Measurements from ENCODE around the gene STAP1. TPM values are rescaled to one million over a fixed set of nuclear protein-coding genes. Genes with fewer than 3 reads are reported as not detected.

Gene STAP1
- total RNA-seq, 1 experiment from 2014 or later = not detected

DNA sequence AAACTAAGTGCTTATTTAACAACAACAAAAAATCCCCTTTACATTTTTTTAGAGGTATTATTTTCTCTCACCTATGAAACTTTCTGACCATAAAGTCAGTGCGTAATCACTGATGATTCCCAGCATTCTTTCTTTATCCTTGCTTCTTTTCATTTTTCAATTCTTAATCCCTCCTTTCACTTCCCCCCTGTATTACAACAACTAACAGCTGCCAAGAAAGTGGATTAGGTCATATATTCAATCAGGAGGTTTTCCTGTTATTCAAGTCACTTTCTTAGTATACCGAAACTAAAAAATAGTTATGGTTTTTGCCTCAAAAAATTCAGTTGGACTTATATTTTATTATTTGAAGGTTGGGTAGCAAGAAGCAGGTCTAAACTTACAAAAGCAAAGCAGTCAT is 2.1 kb upstream of the STAP1 start:
- DNase-seq (ENCODE audit: low spot score) = no peak

DNA sequence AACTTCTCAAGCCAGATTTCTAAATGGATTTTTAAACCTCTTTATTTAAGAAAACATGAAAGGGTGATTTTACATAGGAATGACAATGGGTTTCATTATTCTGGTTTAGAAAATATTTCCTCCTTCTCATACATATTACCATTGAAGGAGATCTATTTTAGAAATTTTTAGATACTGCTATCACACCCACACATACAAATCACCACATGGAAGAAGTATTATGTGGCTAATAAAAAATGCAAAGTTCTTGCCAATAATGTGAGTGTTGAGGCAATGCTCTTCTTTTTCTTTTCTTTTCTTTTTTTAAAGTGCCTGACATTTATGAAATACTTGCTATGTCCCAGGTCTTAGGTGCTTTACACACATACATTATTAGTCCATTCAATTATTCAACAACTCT is 6.8 kb downstream of the STAP1 start:
- no peak for DNase-seq (ENCODE audit: low spot score)

DNA sequence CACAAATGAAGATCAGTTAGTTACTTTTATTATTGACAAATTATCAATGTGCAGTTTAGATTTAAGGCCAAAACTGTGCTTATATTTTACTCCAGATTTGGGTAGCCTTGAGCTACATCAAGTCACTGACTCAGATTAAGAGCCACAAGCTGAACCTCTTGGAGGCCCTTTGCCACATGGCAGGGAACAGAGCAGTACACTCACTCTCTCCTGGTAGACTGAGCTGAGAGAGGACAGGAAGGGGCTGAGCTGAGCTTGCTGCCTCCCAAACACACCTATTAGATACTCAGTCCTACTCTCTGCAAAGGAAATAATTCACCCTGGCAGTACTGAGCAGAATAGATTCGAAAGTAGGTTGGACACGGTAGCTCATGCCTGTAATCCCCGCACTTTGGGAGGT is 7.8 kb downstream of the STAP1 start:
- no peak for DNase-seq (ENCODE audit: low spot score)

DNA sequence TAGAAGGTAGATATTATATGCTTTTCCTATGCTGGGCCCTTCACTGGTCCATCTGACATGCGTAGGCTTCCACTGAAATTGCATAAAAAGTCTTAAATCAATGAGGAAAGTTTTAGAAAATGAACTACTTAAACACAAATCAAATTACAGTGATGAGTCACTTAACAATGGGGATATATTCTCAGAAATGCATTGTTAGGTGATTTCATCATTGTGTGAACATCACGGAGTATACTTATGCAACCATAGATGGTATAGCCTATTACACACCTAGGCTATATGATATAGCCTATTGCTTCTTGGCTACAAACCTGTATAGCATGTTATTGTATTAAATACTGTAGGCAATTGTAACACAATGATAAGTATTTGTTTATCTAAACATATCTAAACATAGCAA is 10.3 kb downstream of the STAP1 start:
- DNase-seq (ENCODE audit: low spot score) = no peak

DNA sequence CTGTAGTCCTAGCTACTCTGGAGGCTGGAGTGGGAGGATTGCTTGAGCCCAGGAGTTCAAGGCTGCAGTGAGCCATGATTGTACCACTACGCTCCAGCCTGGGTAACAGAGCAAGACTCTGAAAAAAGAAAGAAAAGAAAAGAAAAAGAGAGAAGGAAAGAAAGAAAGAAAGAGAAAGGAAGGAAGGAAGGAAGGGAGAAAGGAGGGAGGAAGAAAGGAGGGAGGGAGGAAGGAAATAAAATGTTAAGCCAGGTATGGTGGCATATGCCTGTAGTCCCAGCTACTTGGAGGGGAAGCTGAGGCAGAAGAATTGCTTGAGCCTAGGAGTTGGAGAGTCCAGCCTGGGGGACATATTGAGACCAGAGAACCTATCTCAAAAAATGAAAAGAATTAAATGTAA is 12.0 kb downstream of the STAP1 start:
- DNase-seq (ENCODE audit: low spot score) = no peak

DNA sequence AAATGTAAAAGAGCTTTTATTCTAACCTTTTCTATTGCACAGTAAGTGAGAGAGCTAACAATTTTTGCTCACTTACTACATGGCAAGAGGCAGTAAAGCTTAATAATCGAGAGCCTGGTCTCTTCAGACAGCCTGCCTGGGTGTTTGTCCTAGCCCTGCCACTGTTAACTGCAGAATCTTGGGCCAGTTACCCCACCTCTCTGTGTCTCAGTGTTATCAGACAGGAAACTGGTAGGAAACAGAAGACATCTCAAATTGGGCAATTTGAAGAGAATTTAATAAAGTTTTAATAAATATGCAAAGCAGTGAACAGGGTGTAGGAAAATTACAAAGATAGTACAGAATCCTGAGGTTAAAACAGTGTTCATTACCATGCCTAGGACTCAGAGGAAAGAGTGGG is 13.4 kb downstream of the STAP1 start:
- no peak for DNase-seq (ENCODE audit: low spot score)

DNA sequence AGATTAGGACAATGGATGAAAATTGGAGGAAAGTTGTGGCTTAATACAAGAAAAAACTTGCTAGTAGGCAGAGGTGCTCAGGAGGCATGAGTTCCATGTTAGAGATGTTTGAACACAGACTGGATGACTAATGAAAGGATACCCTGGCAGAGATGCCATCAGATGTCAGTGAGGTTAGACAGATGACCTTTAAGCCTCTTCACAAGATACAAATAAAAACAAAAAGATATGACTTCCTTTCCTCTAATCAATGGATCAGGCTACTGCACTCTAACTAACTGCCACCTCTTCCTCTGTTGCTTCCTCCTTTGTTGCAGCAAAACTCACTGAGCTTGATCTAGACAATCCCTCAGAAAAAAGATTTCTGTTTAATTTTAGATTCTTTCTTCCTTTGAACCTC is 14.7 kb downstream of the STAP1 start:
- DNase-seq (ENCODE audit: low spot score) = no peak

DNA sequence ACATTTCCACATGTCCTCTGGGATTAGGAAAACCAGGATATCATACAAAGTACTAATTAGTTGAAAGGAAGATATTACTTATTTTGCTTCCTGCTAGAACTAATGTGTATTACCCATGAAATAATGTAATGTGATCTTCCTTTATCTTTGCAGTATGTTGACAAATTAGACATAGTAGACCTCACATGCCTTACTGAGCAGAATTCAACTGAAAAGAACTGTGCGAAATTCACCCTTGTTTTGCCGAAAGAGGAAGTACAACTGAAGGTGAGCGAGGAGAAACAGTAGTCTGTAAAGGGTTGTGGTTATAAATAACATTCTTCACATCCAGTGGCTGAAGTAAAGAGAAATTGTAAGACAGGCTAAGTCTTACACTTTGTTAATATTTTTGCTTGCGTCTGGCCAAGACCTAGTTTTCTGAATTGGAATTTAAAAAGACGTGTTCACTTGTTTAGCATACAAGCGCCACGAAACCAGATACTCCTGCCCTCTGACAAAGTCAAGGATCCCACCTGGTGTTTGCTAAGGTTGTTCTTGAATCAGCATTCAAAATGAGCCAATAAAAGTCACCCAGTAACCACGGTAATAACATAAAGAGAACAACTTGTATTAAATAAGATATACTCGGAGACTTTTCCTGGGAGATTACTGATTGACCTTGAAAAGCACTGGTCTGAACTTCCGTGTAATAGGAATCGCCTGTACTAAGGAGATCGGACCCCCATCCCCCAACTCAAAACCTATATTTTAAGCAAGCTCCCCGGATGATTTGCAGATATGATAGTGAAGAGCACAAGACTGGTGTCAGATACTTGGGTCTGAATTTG is 16.9 kb downstream of the STAP1 start:
- no peak for DNase-seq (ENCODE audit: low spot score)

DNA sequence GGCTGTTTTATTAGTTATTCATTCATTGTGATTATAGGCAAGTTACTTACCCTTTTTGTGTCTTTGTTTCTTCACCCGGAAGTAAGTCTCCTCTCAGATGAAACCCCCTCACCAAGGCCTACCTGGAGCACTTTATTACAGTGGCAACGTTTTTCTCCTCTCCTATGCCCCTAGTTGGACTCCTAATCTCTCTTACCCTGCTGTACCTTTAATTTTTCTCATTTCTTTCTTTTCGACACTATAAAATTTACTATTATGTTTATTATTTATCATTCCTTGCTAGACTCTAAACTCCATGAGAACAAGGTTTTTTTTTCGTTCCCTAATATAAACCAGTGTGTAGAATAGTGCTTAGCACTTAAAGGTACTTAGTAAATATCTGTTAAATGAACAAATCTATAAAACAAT is 17.5 kb downstream of the STAP1 start:
- no peak for DNase-seq (ENCODE audit: low spot score)

DNA sequence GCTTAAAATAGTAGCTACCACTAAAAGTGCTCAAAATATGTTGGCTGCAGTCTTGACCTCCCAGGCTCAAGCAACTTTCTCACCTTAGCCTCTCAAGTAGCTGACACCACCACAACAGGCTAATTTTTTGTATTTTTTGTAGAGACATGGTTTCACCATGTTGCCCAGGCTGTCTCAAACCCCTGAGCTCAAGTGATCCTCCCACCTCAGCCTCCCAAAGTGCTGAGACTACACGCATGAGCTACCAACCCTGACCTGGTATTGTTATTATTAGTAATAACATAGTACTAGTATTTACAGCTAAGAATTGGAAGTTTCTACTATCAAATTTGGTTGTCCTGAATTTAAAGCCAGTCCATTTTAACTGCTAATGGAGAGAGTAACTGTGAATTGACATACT is 18.0 kb downstream of the STAP1 start:
- DNase-seq (ENCODE audit: low spot score) = no peak

DNA sequence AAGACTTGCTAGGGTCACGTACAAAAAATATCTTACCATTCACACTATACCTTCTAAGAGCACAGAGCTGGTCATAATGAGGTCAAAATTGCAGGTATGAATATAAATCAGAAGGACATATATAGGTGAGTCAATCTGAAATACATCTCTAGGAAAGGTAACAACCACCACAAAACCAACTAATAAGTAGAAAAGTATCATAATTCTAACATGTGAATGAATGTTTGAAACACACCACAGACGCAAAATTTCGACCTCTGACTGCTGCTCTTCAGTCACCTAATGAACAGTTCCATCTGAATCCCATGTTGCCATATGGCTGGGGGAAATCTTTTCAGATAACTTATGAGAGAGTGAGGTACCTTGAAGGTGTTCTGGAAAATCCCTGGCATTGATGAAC is 22.1 kb downstream of the STAP1 start:
- no peak for DNase-seq (ENCODE audit: low spot score)

DNA sequence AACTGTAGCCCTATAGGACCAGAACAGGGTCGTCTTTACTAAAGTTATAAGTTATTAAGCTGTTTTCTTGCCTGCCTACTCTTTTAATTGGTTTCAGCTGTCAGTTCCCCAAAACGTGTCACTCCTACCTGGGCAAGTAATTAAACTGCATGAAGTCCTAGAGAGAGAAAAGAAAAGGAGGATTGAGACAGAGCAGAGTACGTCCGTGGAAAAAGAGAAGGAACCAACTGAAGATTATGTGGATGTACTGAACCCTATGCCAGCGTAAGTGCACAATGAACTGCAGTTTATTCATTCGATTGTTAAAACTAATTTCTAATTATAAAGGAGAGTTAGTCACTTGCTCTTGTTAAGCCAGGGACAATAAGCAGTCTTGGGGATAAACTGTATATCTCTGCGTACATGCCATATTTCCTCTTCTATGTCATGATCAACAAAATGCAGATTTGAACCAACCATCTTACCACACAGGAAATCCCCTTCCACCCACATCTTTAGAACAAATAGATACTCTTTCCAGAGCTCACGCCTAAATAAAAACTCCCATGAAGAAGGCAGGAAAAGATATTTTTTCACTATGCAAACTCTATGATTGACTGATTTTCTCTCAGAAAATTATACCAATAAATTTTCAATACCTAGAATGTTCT is 22.8 kb downstream of the STAP1 start:
- no peak for DNase-seq (ENCODE audit: low spot score)

DNA sequence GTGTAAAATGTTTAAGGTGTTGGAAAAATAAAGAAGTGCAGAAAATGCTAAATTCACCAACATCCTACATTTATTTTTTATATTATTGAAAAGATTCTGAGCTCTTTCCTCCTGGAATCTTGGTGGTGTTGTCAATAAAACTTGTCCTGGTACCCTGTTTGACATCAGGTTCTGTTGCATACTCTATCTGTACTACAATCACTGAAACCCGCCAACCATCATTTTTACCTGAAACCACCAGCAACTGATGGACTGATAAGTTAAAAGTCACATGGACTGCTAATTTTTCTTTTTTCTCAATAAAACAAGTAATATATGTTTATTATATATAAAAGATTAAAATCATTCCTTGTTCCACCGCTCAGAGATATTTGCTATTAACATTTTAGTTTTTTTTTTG is 23.4 kb downstream of the STAP1 start:
- DNase-seq (ENCODE audit: low spot score) = no peak

DNA sequence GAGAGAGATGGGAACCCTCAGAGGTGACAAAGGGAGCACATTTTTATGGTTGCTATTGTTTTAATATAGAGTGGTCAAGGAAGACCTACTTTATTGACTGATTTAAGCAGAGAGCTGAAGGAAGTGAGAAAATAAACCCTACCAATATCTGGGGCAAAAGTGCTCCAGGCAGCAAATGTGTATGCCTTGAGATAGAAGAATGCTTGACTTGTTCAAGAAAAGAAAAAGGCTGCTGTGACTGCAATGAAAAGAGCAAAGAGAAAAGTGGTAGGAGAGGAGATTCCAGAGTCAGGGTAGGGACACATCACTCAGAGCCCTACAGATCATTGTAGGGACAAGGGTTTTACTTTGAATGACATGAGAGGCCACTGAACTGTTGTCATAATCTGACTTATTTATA is 26.0 kb downstream of the STAP1 start:
- DNase-seq (ENCODE audit: low spot score) = no peak

DNA sequence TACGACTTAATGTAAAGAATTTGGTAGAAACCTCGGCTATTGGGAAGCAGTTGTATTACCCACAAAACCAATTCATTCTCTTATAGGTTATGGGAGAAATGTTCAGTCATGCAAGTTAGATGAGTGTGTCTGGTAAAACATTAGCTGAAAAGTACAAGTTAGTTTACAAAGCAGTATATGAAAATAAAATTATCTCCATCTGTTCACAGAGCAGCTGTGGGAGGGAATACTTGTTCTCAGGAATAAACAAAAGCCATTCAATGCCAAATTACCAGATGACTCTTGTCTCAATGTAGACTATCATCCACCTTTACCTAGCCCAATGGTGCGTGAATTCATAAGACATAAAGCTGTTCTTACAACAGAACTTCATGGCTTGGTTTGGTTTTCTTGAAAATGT is 28.6 kb downstream of the STAP1 start:
- DNase-seq (ENCODE audit: low spot score) = no peak

DNA sequence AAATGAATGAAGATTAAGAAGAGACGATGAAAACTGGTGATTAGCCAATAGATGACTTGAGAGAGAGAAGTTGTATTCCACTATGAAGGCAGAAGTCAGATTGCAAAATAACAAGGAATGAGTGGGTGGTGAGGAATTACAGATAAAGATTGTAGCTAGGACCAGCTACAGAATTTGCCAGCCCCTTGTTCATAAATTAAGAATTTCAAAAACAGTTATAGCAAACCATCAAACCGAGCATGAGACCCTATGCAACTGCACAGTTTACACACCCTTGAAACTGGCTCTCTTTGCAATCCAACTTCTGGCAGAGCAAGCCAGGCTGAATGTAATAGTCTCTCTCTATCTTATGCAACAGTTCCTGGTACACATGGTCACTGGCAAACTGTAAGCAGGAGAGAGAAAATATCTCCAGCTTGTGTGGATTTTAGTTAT is 35.2 kb downstream of the STAP1 start:
- DNase-seq (ENCODE audit: low spot score) = no peak

DNA sequence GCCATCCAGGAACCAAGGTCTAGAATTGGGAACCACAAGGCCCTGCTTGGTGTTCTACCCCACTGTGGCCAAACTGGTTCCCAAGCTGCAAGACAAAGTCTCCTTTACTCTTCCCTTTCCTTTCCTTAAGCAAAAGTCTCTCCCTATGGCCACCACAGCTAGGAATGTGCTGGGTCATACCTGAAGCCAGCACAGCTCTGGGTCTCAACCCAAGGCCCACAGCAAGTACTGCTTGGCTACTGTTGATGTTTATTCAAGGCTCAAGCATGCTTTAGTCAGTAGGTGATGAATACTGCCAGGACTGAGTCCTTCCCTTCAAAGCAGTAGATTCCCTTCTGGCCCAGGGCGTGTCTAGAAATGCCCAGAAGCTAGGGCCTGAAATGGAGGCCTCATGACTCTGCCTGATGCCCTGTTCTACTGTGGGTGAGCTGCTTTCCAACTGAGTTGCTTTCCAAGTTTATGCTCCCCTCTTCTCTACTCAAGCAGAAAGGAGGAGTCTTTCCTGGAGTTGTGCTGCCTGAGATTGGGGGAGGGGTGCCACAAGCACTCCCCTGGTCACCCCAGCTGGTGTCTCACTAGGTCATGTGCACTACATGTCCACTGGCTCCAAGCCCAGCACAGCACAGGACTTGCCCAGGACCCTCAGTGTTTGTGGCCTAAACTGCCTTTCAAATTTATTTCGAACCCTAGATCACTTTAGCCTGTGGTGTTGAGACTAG is 44.9 kb downstream of the STAP1 start:
- no peak for DNase-seq (ENCODE audit: low spot score)

DNA sequence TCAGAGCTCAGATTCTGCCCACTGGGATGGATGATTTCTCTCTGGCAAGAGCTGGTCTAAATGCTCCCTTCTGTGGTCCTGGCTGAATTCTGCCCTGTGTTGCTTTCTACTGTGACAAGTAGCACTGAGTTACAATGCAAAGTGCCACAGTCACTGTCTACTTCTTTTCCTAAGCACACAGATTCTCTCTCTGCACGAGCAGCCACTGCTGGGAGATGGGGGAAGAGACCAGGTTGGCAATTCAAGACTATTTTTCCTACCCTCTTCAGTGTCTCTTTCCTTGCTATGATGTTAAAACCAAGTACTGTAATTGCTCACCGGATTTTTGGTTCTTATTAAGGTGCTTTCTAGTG is 45.5 kb downstream of the STAP1 start:
- DNase-seq (ENCODE audit: low spot score) = no peak

DNA sequence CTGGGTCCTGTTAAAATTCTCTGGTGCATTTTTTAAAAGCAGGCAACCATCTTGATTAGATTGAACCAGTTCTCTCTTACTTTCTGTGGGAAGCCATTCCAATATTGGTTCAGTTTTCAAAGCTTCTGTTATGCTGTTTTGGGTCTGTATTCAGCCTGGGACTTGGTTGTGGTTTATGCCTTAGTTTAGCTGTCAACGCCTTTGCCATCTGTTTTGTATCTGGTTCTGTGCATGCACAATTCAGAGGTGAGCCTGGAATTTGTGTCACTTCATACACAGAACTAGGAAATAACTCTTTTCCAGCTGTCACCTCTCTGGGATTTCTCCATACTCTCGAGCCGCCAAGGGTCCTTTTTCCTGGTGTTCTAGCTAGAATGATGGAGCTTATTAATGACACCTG is 46.2 kb downstream of the STAP1 start:
- DNase-seq (ENCODE audit: low spot score) = no peak

DNA sequence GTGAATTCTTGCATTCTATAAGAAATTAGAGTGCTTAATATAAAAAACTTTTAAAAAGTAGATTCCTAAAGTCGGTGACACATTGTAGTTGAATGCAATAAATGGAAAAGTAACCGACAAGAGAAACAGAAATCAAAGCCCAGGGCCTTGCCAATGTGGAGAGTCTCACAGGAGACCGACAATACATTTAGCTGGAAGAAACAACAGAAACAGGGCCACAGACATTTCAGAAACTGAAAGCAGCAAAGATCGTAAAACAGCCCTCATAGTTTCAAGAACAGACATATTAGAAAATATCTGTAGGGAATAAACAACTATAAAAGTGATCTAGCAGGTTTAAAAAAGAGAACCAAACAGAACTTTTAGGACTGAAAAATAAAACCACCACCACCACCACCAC is 49.5 kb downstream of the STAP1 start:
- no peak for DNase-seq (ENCODE audit: low spot score)

DNA sequence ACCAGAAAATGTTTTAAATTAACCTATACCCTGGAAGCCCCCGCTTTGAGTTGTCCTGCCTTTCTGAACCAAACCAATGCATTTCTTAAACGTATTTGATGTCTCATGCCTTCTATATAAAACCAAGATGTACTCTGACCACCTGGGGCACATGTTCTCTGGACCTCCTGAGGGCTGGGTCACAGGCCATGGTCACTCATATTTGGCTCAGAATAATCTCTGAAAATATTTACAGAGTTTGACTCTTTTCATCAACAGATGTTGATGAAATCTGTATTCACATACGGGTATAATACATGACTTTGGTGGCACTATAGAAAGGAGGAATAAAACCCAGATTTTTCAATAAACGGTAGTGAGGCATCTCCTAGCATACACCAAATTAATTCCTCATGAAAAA is 55.7 kb downstream of the STAP1 start:
- DNase-seq (ENCODE audit: low spot score) = no peak

DNA sequence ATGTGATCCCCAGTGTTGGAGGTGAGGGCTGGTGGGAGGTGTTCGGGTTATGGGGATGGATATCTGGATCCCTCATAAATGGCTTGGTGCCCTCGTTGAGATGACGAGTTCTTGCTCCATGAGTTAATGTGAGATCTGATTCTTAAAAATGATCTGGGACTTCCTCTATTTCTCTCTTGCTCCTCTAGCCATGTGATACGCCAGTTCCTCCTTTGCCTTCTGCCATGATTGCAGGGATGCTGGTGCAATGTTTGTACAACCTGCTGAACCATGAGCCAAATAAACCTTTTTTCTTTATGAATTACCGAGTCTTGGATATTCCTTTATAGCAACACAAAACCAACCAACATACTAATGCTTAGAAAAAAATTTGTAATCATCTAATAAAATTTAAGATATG is 56.6 kb downstream of the STAP1 start:
- no peak for DNase-seq (ENCODE audit: low spot score)

DNA sequence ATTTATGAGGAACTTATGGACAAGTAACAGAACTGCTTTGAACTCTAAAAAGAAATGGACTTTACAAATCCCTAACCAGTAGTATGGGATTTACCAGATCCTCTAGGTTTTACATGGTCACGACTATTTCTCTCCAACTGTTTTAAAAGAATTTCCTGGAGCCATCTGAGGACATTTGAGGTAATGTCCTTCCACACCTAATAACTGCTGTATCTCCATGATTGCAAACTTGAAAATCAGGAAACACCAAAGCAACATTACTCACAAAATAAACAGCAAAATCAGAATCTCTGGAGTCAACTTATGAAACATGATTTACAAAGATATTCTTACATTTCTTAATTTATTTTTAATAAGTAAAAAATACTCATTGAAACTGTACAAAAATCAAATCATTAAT is 58.0 kb downstream of the STAP1 start:
- DNase-seq (ENCODE audit: low spot score) = no peak
